Vagina (tissue), 2 donors: ENCODE measurements around the gene LIPE. TPM values are rescaled to one million over a fixed set of nuclear protein-coding genes. Genes with fewer than 3 reads are reported as not detected.
A peak's percentile ranks its signal among the peaks of the same experiment; 100 is the strongest.

Experiments
- DNase-seq, 2 donors: peaks; one replicate each; pipeline ENCODE4 v3.0.0-alpha.2; 2017; ENCODE audit errors: extremely low spot score in 2 of 2
- H3K27ac ChIP-seq: fragments of 200-600 bp; sonication (generic); one replicate; pipeline ENCODE4 v1.5.1; 2019
- H3K27me3 ChIP-seq: fragments of 200-600 bp; sonication (generic); one replicate; pipeline ENCODE4 v1.5.1; 2019
- H3K36me3 ChIP-seq, 2 donors: fragments of 200-600 bp; sonication (generic); one replicate each; pipeline ENCODE4 v1.5.1; 2017 to 2019
- H3K4me1 ChIP-seq: fragments of 200-600 bp; sonication (generic); one replicate; pipeline ENCODE4 v1.5.1; 2019
- H3K4me3 ChIP-seq, 2 donors: fragments of 200-600 bp; sonication (generic); 1 replicate in 1 of 2; 2 replicates in 1 of 2; pipeline ENCODE4 v1.5.1; 2016 to 2019
- H3K9me3 ChIP-seq: fragments of 200-600 bp; sonication (generic); one replicate; pipeline ENCODE4 v1.5.1; 2019
- POLR2A ChIP-seq, 2 donors: fragments of 450-650 bp; IDR thresholded peaks; one replicate each; pipeline ENCODE4 v1.6.1; 2017; ENCODE audit warnings: antibody characterized with exemption in 2 of 2, mild to moderate bottlenecking in 2 of 2, moderate library complexity in 2 of 2
- POLR2AphosphoS5 ChIP-seq, 2 donors: sonication (generic); formaldehyde crosslinking; IDR thresholded peaks; one replicate each; pipeline ENCODE4 v1.9.0; 2017; ENCODE audit warnings: antibody characterized with exemption in 2 of 2, mild to moderate bottlenecking in 2 of 2, low read depth in 1 of 2; ENCODE audit not compliant: insufficient read depth in 1 of 2
- intact Hi-C: fragments of 100-400 bp; cut with DNase I; formaldehyde crosslinking; loops from one replicate; pipeline ENCODE4 v1.15.1; 2023
- total RNA-seq: library from RNA; depleted of rRNA; stranded (reverse); fragments of >200 nt; gene quantifications from one replicate; pipeline ENCODE4 v1.2.3, GENCODE V29; 2016
- TF ChIP-seq, protein P1 (sequence below), 3 experiments: fragments of 450-650 bp in 2 of 3; fragments of 200-600 bp in 1 of 3; sonication (generic) in 1 of 3; IDR thresholded peaks; one replicate each; pipeline ENCODE4 v1.5.1; 2017 to 2019; ENCODE audit warnings: antibody characterized with exemption in 3 of 3, mild to moderate bottlenecking in 2 of 3, moderate library complexity in 2 of 3

LIPE gene
- total RNA-seq, 1 donor from 2014 or later = 102 TPM

DNA sequence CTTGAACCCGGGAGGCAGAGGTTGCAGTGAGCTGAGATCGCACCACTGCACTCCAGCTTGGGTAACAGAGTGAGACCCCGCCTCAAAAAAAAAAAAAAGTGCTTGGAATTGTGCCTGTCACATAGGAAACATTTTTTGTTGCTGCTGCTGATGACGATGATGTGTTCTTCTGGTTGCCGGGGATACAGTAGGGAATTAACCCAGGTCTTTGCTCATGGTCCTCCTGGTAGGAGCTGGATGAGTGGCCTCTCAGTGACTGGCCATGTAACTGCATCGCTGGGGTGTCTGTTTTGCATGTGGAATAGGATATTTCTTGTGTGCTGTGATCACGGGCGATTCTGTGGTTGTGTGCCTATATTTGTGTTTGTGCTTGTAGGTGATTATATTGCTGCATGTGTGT is 32.4 kb downstream of the LIPE start:
- no peak for DNase-seq
- no peak overlapping the region for H3K27ac ChIP-seq
- intact Hi-C loops = loop anchor here (5.0 kb wide), 1 partner anchor 67 kb away; the partner anchor contains the start of gene MEGF8
- H3K4me1 ChIP-seq = peaks cover 21% of the 10 kb centered on the region
- H3K27me3 ChIP-seq = no peaks in the 10 kb centered on the region
- no peak overlapping the region for H3K4me3 ChIP-seq
- TF ChIP-seq, protein P1, sequence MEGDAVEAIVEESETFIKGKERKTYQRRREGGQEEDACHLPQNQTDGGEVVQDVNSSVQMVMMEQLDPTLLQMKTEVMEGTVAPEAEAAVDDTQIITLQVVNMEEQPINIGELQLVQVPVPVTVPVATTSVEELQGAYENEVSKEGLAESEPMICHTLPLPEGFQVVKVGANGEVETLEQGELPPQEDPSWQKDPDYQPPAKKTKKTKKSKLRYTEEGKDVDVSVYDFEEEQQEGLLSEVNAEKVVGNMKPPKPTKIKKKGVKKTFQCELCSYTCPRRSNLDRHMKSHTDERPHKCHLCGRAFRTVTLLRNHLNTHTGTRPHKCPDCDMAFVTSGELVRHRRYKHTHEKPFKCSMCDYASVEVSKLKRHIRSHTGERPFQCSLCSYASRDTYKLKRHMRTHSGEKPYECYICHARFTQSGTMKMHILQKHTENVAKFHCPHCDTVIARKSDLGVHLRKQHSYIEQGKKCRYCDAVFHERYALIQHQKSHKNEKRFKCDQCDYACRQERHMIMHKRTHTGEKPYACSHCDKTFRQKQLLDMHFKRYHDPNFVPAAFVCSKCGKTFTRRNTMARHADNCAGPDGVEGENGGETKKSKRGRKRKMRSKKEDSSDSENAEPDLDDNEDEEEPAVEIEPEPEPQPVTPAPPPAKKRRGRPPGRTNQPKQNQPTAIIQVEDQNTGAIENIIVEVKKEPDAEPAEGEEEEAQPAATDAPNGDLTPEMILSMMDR (IDR thresholded peaks at IDR 0.05) = no peak
- TF ChIP-seq POLR2AphosphoS5 (IDR thresholded peaks at IDR 0.05; ENCODE audit: insufficient read depth in 1 of 2, low read depth in 1 of 2) (no peak), POLR2A (IDR thresholded peaks at IDR 0.05) (no peak)
- H3K36me3 ChIP-seq = no peaks in the 10 kb centered on the region
- no peaks in the 10 kb centered on the region for H3K9me3 ChIP-seq

DNA sequence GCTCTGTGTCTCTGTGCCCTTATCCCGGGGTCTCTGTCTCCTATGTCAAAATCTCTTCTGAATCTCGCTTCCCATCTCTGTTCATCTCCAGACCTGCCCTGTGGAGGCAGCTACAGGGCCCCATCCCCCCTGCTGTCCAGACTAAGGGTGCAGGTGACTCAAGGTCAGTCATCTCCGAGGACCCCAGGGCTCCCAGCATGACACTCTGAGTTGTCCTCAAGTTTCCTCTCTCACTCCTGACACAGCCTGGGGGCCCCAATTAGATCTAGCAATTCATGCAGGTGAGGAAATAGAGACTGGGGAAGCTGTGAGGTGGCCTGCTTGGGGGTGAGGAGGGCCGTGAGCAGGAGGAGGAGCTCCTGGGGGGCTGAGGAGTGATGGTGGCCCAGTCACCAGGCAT is 35.0 kb downstream of the LIPE start:
- DNase-seq = no peak
- intact Hi-C loops = no loop called here
- Histone ChIP-seq H3K4me3 (no peak overlapping the region), H3K27ac (no peak overlapping the region), H3K4me1 (peaks cover 14% of the 10 kb centered on the region), H3K27me3 (no peaks in the 10 kb centered on the region), H3K36me3 (no peaks in the 10 kb centered on the region), H3K9me3 (no peaks in the 10 kb centered on the region)
- TF ChIP-seq, protein P1 (IDR thresholded peaks at IDR 0.05) = no peak
- no peak for TF ChIP-seq POLR2A (IDR thresholded peaks at IDR 0.05)
- no peak for TF ChIP-seq POLR2AphosphoS5 (IDR thresholded peaks at IDR 0.05; ENCODE audit: insufficient read depth in 1 of 2, low read depth in 1 of 2)

DNA sequence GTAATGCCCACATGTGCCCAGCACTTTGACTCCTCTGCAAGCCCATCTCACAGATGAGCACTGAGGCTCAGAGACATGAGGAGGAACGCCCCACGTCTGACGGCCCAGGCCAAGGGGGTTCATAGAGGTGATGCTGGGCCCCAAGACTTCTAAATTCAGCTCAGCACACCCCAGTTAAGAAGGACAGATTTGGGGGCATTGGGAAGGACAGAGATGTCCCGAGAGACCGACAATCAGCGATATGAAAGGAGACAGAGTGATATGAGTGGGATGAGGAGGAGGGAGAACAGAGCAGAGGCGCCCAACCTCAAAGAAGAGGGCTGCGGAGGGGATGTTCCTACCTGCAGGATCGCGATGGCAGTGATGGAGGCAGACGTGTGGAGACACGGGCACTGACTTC is 37.3 kb downstream of the LIPE start, which contains the start of gene CNFN:
TSS of gene CNFN (minus strand) at position 399 of the 400 bp plus-strand sequence. CDS start 1,260 bp downstream, outside the sequence.
- no peak for TF ChIP-seq POLR2AphosphoS5 (IDR thresholded peaks at IDR 0.05; ENCODE audit: insufficient read depth in 1 of 2, low read depth in 1 of 2)
- TF ChIP-seq POLR2A (IDR thresholded peaks at IDR 0.05) = no peak
- TF ChIP-seq, protein P1 (IDR thresholded peaks at IDR 0.05) = no peak
- Histone ChIP-seq H3K4me3 (peak within 1 kb of the TSS in 1 of 2 donors; percentile 28), H3K9me3 (no peaks in the 10 kb centered on the region), H3K27me3 (no peaks in the 10 kb centered on the region), H3K27ac (no peak within 1 kb of the TSS), H3K36me3 (no peaks in the 10 kb centered on the region), H3K4me1 (peaks cover 6% of the 10 kb centered on the region)
- intact Hi-C loops = no loop called here
- no peak for DNase-seq

DNA sequence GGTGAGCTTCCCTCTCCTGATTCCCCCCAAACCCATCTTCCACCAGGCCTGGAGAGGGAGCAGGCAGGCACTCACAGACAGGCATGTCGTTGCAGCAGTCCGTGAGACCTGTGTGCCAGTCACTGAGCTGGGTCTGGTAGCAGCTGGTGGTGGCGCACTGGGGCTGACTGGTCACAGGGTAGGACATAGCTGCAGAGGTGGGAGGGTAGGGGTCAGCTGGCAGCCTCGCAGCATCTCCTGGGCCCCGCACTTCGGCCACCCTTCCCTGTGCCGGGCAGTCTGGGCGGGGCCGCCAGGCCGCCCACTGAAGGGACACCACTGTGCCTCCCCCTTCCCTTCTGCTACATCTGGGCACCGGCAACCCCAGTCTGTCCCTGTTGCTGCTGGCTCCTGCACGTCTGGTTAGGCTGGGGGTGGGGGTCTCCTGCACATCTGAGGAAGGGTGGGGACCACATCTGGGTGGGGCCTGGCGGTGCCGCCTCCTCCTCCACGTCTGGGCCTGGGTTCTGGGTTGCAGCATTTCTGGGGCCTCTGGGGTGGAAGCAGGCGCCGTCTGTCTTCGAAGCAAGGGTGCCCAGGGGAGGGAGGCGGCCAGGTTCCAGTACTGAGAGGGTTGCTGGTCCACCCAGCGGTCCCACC is 38.2 kb downstream of the LIPE start:
- Histone ChIP-seq H3K9me3 (no peaks in the 10 kb centered on the region), H3K4me3 (peak overlapping the region in 1 of 2 donors; percentile 28), H3K27ac (no peak overlapping the region), H3K27me3 (no peaks in the 10 kb centered on the region), H3K4me1 (peaks cover 6% of the 10 kb centered on the region), H3K36me3 (no peaks in the 10 kb centered on the region)
- TF ChIP-seq POLR2AphosphoS5 (IDR thresholded peaks at IDR 0.05; ENCODE audit: insufficient read depth in 1 of 2, low read depth in 1 of 2) (no peak), POLR2A (IDR thresholded peaks at IDR 0.05) (no peak)
- TF ChIP-seq, protein P1 (IDR thresholded peaks at IDR 0.05) = no peak
- intact Hi-C loops = no loop called here
- no peak for DNase-seq

DNA sequence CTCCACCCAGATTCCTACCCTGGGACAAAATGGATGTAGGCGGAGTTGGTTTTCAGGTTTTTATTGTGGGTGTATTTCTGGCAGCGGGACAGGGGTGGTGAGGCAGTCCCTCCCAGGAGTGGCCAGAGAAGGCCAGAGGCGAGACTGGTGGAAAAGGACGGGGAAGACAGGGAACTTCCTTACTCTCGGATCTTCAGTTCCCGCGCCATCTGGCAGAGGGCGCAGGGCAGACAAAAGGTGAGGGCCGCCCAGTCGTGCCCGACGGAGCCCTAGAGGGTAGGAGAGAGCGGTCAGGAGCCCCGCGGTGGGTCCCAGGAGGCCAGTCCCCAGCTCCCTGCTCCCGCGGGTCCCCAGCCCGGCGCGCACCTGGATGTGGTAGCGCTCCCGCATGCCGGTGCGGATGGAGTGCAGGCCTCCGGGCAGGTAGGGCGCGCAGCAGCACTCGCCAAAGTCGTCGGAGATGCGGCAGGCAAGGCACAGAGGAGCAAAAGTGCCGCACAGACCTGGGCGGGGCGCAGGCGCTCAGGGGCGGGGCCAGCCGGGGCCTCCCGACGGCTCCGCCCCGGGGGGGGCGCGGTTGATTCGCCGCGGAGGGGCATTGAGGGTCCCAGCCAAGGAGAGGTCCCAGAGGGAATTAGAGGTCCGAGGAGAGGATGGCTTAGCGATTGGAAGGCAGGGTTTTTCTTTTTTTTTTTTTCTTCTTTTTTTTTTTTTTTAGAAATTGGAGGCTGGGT is 40.0 kb downstream of the LIPE start:
- DNase-seq = no peak
- Histone ChIP-seq H3K27ac (no peak overlapping the region), H3K9me3 (no peaks in the 10 kb centered on the region), H3K27me3 (no peaks in the 10 kb centered on the region), H3K36me3 (no peaks in the 10 kb centered on the region), H3K4me3 (peak overlapping the region; percentile 37 to 48), H3K4me1 (peaks cover 6% of the 10 kb centered on the region)
- intact Hi-C loops = no loop called here
- TF ChIP-seq, protein P1 (IDR thresholded peaks at IDR 0.05) = peak in 1 of 3 experiments; percentile 19
- TF ChIP-seq POLR2AphosphoS5 (IDR thresholded peaks at IDR 0.05; ENCODE audit: insufficient read depth in 1 of 2, low read depth in 1 of 2) = peak; percentile 25 to 63
- TF ChIP-seq POLR2A (IDR thresholded peaks at IDR 0.05) = no peak
